IMR-90 (cell line): ENCODE measurements around the gene WWP2. TPM values are rescaled to one million over a fixed set of nuclear protein-coding genes. Genes with fewer than 3 reads are reported as not detected.

ENCODE experiments used
- ATAC-seq: fragments of 200-7000 bp; cut with Tn5 transposase; 2 replicates; pipeline ENCODE4 v1.9.1; 2020; ENCODE audit warnings: low read depth, mild to moderate bottlenecking, moderate library complexity
- BruUV-seq: library from RNA; stranded (reverse); fragments of 400-500 nt; replicated peaks from 2 replicates; lab custom pipeline; 2021; lab: Mats Ljungman, UMichigan
- CTCF ChIA-PET: fragments of 300-600 bp; formaldehyde crosslinking; extraction: SDS; loops from one replicate; lab custom pipeline; 2021; ENCODE audit warnings: antibody characterized with exemption; lab: Yijun Ruan, JAX
- POLR2A ChIA-PET: fragments of 300-600 bp; sonication (Branson Sonifier 250); formaldehyde crosslinking; loops from one replicate; lab custom pipeline; 2022; ENCODE audit warnings: antibody characterized with exemption; ENCODE audit not compliant: unreplicated experiment; lab: Charles Lee
- DNase-seq: peaks from one replicate; pipeline ENCODE4 v3.0.0; 2013
- H2AFZ ChIP-seq: replicated peaks from 2 replicates; pipeline ENCODE3; 2013; ENCODE audit warnings: low read length, mild to moderate bottlenecking; ENCODE audit not compliant: poor library complexity
- H2AK5ac ChIP-seq: 2 replicates; pipeline ENCODE4 v1.6.1; 2013; ENCODE audit warnings: low read depth, low read length, inconsistent platforms
- H2AK9ac ChIP-seq: replicated peaks from 2 replicates; pipeline ENCODE3; 2013; ENCODE audit warnings: mild to moderate bottlenecking, low read depth, low read length, moderate library complexity; ENCODE audit not compliant: poor library complexity
- H2BK120ac ChIP-seq: 2 replicates; pipeline ENCODE4 v1.6.1; 2013; ENCODE audit warnings: low read depth, low read length, inconsistent platforms
- H2BK15ac ChIP-seq: 3 replicates; pipeline ENCODE4 v1.6.1; 2013; ENCODE audit warnings: low read depth, low read length, inconsistent platforms
- H2BK20ac ChIP-seq: 2 replicates; pipeline ENCODE4 v1.6.1; 2013; ENCODE audit warnings: low read depth, mild to moderate bottlenecking, inconsistent platforms, low read length, moderate library complexity
- H2BK5ac ChIP-seq: 2 replicates; pipeline ENCODE4 v1.6.1; 2013; ENCODE audit warnings: mild to moderate bottlenecking, low read depth, low read length, inconsistent platforms; ENCODE audit not compliant: poor library complexity, severe bottlenecking
- H3K14ac ChIP-seq: replicated peaks from 2 replicates; pipeline ENCODE4 v1.6.1; 2013; ENCODE audit warnings: low read depth, low read length, inconsistent platforms
- H3K18ac ChIP-seq: 2 replicates; pipeline ENCODE4 v1.6.1; 2013; ENCODE audit warnings: low read depth, low read length, control low read depth
- H3K23ac ChIP-seq: 2 replicates; pipeline ENCODE4 v1.6.1; 2013; ENCODE audit warnings: low read depth, low read length, inconsistent platforms
- H3K27ac ChIP-seq: 2 replicates; pipeline ENCODE4 v1.5.1; 2013; ENCODE audit warnings: mild to moderate bottlenecking, control low read depth, low read length; ENCODE audit not compliant: insufficient read depth
- H3K27me3 ChIP-seq: 2 replicates; pipeline ENCODE4 v1.6.1; 2013; ENCODE audit warnings: low read length; ENCODE audit not compliant: control insufficient read depth, insufficient read depth
- H3K36me3 ChIP-seq: 2 replicates; pipeline ENCODE4 v1.6.1; 2013; ENCODE audit warnings: low read length, mixed read lengths; ENCODE audit not compliant: control insufficient read depth, insufficient read depth
- H3K4ac ChIP-seq: 2 replicates; pipeline ENCODE4 v1.6.1; 2013; ENCODE audit warnings: low read depth, low read length, inconsistent platforms
- H3K4me1 ChIP-seq: 2 replicates; pipeline ENCODE4 v1.6.1; 2013; ENCODE audit warnings: low read length, mixed read lengths; ENCODE audit not compliant: control insufficient read depth, insufficient read depth
- H3K4me2 ChIP-seq: 2 replicates; pipeline ENCODE4 v1.6.1; 2013; ENCODE audit warnings: low read depth, mild to moderate bottlenecking, control low read depth, low read length, moderate library complexity
- H3K4me3 ChIP-seq: 2 replicates; pipeline ENCODE4 v1.5.1; 2013; ENCODE audit warnings: low read depth, mild to moderate bottlenecking, control low read depth, low read length, moderate library complexity; ENCODE audit not compliant: insufficient read depth
- H3K56ac ChIP-seq: 2 replicates; pipeline ENCODE4 v1.6.1; 2013; ENCODE audit warnings: low read length, inconsistent platforms; ENCODE audit not compliant: insufficient read depth; ENCODE audit errors: extremely low read depth
- H3K79me1 ChIP-seq, 2 experiments: 2 replicates each; pipeline ENCODE4 v1.6.1; 2013; ENCODE audit warnings: low read length in 2 of 2, inconsistent platforms in 1 of 2, low read depth in 1 of 2
- H3K9ac ChIP-seq: 2 replicates; pipeline ENCODE4 v1.6.1; 2013; ENCODE audit warnings: low read depth, low read length, control low read depth
- H3K9me1 ChIP-seq: 2 replicates; pipeline ENCODE4 v1.6.1; 2013; ENCODE audit warnings: low read length, inconsistent platforms; ENCODE audit not compliant: insufficient read depth
- H3K9me3 ChIP-seq: 2 replicates; pipeline ENCODE4 v1.6.1; 2013; ENCODE audit warnings: low read length; ENCODE audit not compliant: control insufficient read depth, insufficient read depth
- H4K20me1 ChIP-seq: 2 replicates; pipeline ENCODE4 v1.6.1; 2013; ENCODE audit warnings: low read length, inconsistent platforms; ENCODE audit not compliant: insufficient read depth
- H4K5ac ChIP-seq: 2 replicates; pipeline ENCODE4 v1.6.1; 2013; ENCODE audit warnings: mild to moderate bottlenecking, low read depth, low read length, control low read depth
- H4K8ac ChIP-seq, 2 experiments: 2 replicates each; pipeline ENCODE4 v1.6.1; 2013; ENCODE audit warnings: low read depth in 2 of 2, low read length in 2 of 2, control low read depth in 1 of 2, inconsistent platforms in 1 of 2
- H4K91ac ChIP-seq: 2 replicates; pipeline ENCODE4 v1.6.1; 2013; ENCODE audit warnings: low read depth, low read length, inconsistent platforms; ENCODE audit not compliant: insufficient read depth
- BHLHE40 ChIP-seq: fragments of 150-350 bp; IDR thresholded peaks from 2 replicates; pipeline ENCODE4 v1.6.1; 2016; ENCODE audit warnings: mild to moderate bottlenecking, low read depth, low read length
- CEBPB ChIP-seq: IDR thresholded peaks from 2 replicates; pipeline ENCODE4 v1.6.1; 2012; ENCODE audit warnings: low read depth, low read length, improper control_type of control experiment
- CHD1 ChIP-seq: IDR thresholded peaks from 2 replicates; pipeline ENCODE4 v1.6.1; 2012; ENCODE audit warnings: low read depth, low read length, improper control_type of control experiment
- FOS ChIP-seq: fragments of 150-350 bp; IDR thresholded peaks from 2 replicates; pipeline ENCODE4 v1.6.1; 2016; ENCODE audit warnings: low read depth, low read length
- MAFK ChIP-seq: IDR thresholded peaks from 2 replicates; pipeline ENCODE4 v1.6.1; 2012; ENCODE audit warnings: low read depth, low read length, improper control_type of control experiment
- MAZ ChIP-seq: IDR thresholded peaks from 2 replicates; pipeline ENCODE4 v1.6.1; 2012; ENCODE audit warnings: low read depth, mild to moderate bottlenecking, low read length, improper control_type of control experiment, moderate library complexity, borderline replicate concordance
- MXI1 ChIP-seq: IDR thresholded peaks from 2 replicates; pipeline ENCODE4 v1.6.1; 2012; ENCODE audit warnings: low read depth, mild to moderate bottlenecking, low read length, moderate library complexity, borderline replicate concordance
- NFE2L2 ChIP-seq: fragments of 150-350 bp; IDR thresholded peaks from 2 replicates; pipeline ENCODE4 v1.6.1; 2016; ENCODE audit warnings: low read depth, mild to moderate bottlenecking, low read length
- POLR2A ChIP-seq: IDR thresholded peaks from 2 replicates; pipeline ENCODE4 v1.6.1; 2012; ENCODE audit warnings: mild to moderate bottlenecking, low read depth, low read length
- RAD21 ChIP-seq: IDR thresholded peaks from 2 replicates; pipeline ENCODE4 v1.6.1; 2012; ENCODE audit warnings: low read length, improper control_type of control experiment
- RCOR1 ChIP-seq: IDR thresholded peaks from 2 replicates; pipeline ENCODE4 v1.6.1; 2012; ENCODE audit warnings: mild to moderate bottlenecking, low read length, improper control_type of control experiment; ENCODE audit not compliant: insufficient replicate concordance
- RFX5 ChIP-seq: IDR thresholded peaks from 2 replicates; pipeline ENCODE4 v1.8.0; 2012; ENCODE audit warnings: low read depth, mild to moderate bottlenecking, low read length, moderate library complexity
- SMC3 ChIP-seq: fragments of 150-350 bp; IDR thresholded peaks from 2 replicates; pipeline ENCODE4 v1.6.1; 2016; ENCODE audit warnings: low read depth, mild to moderate bottlenecking, antibody characterized with exemption, low read length, moderate library complexity
- WGBS, 2 experiments: methylation state at CpG; one replicate each; pipeline versions ENCODE4 v1.1.5 to v1.1.7; 2013; ENCODE audit warnings: missing lambda C conversion rate in 2 of 2; ENCODE audit not compliant: insufficient read length in 1 of 2; ENCODE audit errors: extremely low coverage in 2 of 2; 5-methylcytosine and 5-hydroxymethylcytosine counted together
- dilution Hi-C: fragments of 300-500 bp; cut with HindIII; formaldehyde crosslinking; loops from one replicate; pipeline ENCODE4 v1.14.3; 2018; ENCODE audit warnings: low sequenced_read_pairs; ENCODE audit not compliant: unreplicated experiment
- in situ Hi-C: fragments of 300-500 bp; cut with MboI; formaldehyde crosslinking; loops from 3 replicates; pipeline ENCODE4 v1.14.3; 2019; ENCODE audit warnings: low sequenced_read_pairs, inconsistent platforms, mixed read lengths
- intact Hi-C: fragments of 100-400 bp; cut with micrococcal nuclease; formaldehyde crosslinking; loops from 2 replicates; pipeline ENCODE4 v1.10.0; 2022
- polyA plus RNA-seq, 3 experiments: library from polyadenylated mRNA; depleted of rRNA; stranded (reverse); fragments of >200 nt; gene quantifications; 2 replicates each; pipeline ENCODE4 v1.2.3, GENCODE V29; 2012; ENCODE audit warnings: low replicate concordance in 1 of 3
- total RNA-seq: library from RNA; depleted of rRNA; stranded (reverse); fragments of >200 nt; gene quantifications from 2 replicates; pipeline ENCODE4 v1.2.3, GENCODE V29; 2012
- TF ChIP-seq, protein P1 (sequence below): fragments of 150-350 bp; IDR thresholded peaks from 2 replicates; pipeline ENCODE4 v1.6.1; 2016; ENCODE audit warnings: low read depth, mild to moderate bottlenecking, low read length, moderate library complexity, borderline replicate concordance
- TF ChIP-seq, protein P2 (sequence below): conservative IDR thresholded peaks from 2 replicates; pipeline ENCODE4 v1.5.1; 2012; ENCODE audit warnings: mild to moderate bottlenecking, low read depth, low read length, improper control_type of control experiment
- TF ChIP-seq, protein P3 (sequence below): fragments of 150-350 bp; IDR thresholded peaks from 2 replicates; pipeline ENCODE4 v1.6.1; 2017; ENCODE audit warnings: mild to moderate bottlenecking, antibody characterized with exemption, low read length, low read depth

The WWP2 gene
- total and polyA plus RNA-seq, 2 of the 4 experiments (the other 2 are of a cell fraction): 12.7 to 13.7 TPM

DNA sequence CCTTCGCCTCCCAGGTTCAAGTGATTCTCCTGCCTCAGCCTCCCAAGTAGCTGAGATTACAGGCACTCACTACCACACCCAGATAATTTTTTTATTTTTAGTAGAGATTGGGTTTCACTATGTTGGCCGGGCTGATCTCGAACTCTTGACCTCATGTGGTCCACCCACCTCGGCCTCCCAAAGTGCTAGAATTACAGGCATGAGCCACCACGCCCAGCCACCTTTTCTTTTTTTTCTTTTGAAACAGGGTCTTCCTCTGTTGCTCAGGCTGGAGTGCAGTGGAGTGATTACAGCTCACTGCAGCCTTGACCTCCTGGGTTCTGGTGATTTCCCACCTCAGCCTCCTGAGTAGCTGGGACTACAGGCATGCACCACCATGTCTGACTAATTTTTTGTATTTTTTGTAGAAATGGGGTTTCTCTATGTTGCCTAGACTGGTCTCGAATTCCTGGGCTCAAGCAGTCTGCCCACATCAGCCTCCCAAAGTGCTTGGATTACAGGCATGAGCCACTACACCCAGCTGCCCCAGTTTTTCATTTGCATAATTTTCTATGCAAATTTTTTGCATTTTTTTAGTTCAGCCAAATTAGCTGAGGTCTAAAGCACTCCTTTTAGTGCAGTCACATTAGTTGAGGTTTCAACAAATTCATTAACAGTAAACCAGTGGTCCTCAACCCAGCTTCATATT is 11.3 kb downstream of the WWP2 start:
- Histone ChIP-seq H2AFZ (no peak overlapping the region), H3K14ac (no peak overlapping the region), H3K9ac (no peak overlapping the region), H3K79me1 (peaks cover 41 to 61% of the 10 kb centered on the region in 2 experiments), H3K9me1 (no peaks in the 10 kb centered on the region; the same call in 1 of the 2 replicates), H4K91ac (no peak overlapping the region), H4K20me1 (peaks cover 6% of the 10 kb centered on the region; the same call in 1 of the 2 replicates), H3K4ac (no peak overlapping the region), H2AK5ac (no peak overlapping the region), H3K4me3 (no peak overlapping the region), H3K27me3 (no peaks in the 10 kb centered on the region), H3K23ac (no peak overlapping the region), H3K36me3 (no peaks in the 10 kb centered on the region), H2AK9ac (no peak overlapping the region), H3K18ac (no peak overlapping the region), H3K56ac (no peak overlapping the region), H3K9me3 (0 out of 2 replicates have a peak, but pooled peaks cover 3% of the 10 kb centered on the region), H4K8ac (no peak overlapping the region), H2BK15ac (no peak overlapping the region), H2BK120ac (no peak overlapping the region), H3K27ac (no peak overlapping the region), H2BK20ac (no peak overlapping the region), H4K5ac (no peak overlapping the region), H3K4me1 (peaks cover 2% of the 10 kb centered on the region; the same call in 1 of the 2 replicates), H2BK5ac (no peak overlapping the region), H3K4me2 (no peak overlapping the region)
- DNase-seq: no peak
- in situ Hi-C loops (no loop called here), dilution Hi-C loops (no loop called here), intact Hi-C loops (no loop called here)
- ATAC-seq: no peak
- ChIA-PET CTCF (no interaction called here), POLR2A (no interaction called here)
- no peak for TF ChIP-seq NFE2L2
- TF ChIP-seq POLR2A: no peak
- no peak for TF ChIP-seq MXI1
- no peak for TF ChIP-seq FOS
- TF ChIP-seq RCOR1: no peak
- no peak for TF ChIP-seq RFX5
- TF ChIP-seq, protein P1, sequence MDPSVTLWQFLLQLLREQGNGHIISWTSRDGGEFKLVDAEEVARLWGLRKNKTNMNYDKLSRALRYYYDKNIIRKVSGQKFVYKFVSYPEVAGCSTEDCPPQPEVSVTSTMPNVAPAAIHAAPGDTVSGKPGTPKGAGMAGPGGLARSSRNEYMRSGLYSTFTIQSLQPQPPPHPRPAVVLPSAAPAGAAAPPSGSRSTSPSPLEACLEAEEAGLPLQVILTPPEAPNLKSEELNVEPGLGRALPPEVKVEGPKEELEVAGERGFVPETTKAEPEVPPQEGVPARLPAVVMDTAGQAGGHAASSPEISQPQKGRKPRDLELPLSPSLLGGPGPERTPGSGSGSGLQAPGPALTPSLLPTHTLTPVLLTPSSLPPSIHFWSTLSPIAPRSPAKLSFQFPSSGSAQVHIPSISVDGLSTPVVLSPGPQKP: no peak
- no peak for TF ChIP-seq MAZ
- TF ChIP-seq BHLHE40: no peak
- no peak for TF ChIP-seq CHD1
- TF ChIP-seq, protein P2, sequence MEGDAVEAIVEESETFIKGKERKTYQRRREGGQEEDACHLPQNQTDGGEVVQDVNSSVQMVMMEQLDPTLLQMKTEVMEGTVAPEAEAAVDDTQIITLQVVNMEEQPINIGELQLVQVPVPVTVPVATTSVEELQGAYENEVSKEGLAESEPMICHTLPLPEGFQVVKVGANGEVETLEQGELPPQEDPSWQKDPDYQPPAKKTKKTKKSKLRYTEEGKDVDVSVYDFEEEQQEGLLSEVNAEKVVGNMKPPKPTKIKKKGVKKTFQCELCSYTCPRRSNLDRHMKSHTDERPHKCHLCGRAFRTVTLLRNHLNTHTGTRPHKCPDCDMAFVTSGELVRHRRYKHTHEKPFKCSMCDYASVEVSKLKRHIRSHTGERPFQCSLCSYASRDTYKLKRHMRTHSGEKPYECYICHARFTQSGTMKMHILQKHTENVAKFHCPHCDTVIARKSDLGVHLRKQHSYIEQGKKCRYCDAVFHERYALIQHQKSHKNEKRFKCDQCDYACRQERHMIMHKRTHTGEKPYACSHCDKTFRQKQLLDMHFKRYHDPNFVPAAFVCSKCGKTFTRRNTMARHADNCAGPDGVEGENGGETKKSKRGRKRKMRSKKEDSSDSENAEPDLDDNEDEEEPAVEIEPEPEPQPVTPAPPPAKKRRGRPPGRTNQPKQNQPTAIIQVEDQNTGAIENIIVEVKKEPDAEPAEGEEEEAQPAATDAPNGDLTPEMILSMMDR: no peak
- TF ChIP-seq RAD21: no peak
- TF ChIP-seq, protein P3, sequence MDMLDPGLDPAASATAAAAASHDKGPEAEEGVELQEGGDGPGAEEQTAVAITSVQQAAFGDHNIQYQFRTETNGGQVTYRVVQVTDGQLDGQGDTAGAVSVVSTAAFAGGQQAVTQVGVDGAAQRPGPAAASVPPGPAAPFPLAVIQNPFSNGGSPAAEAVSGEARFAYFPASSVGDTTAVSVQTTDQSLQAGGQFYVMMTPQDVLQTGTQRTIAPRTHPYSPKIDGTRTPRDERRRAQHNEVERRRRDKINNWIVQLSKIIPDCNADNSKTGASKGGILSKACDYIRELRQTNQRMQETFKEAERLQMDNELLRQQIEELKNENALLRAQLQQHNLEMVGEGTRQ: no peak
- TF ChIP-seq CEBPB: no peak
- no peak for TF ChIP-seq SMC3
- no peak for TF ChIP-seq MAFK
- BruUV-seq: no TSS peak
- 80% methylated on average over 1 of the region's 6 CpGs; no CpG with 5 or more reads in 1 of the 2 experiments for WGBS, 2 experiments
